GM23338 (cell line): ENCODE results near the gene AP2M1. TPM values are rescaled to one million over a fixed set of nuclear protein-coding genes. Genes with fewer than 3 reads are reported as not detected.

Experiments
- ATAC-seq: fragments of 200-7000 bp; cut with Tn5 transposase; 3 replicates; pipeline ENCODE4 v1.9.1; 2020
- DNase-seq: peaks from one replicate; pipeline ENCODE4 v3.0.0-alpha.2; 2015; ENCODE audit warnings: low spot score
- H2AFZ ChIP-seq: fragments of 200-600 bp; sonication (generic); 2 replicates; pipeline ENCODE4 v1.8.0; 2016; ENCODE audit warnings: antibody characterized with exemption, mild to moderate bottlenecking, moderate library complexity
- H3F3A ChIP-seq: fragments of 200-600 bp; sonication (generic); replicated peaks from 2 replicates; pipeline ENCODE4 v1.8.0; 2017; ENCODE audit warnings: antibody characterized with exemption, mixed run types, low read depth
- H3K27ac ChIP-seq: fragments of 200-600 bp; sonication (generic); 2 replicates; pipeline ENCODE4 v1.6.1; 2016; ENCODE audit warnings: low read depth
- H3K27me3 ChIP-seq: fragments of 200-600 bp; sonication (generic); 2 replicates; pipeline ENCODE4 v1.8.0; 2016; ENCODE audit warnings: mild to moderate bottlenecking, mixed run types, moderate library complexity; ENCODE audit not compliant: insufficient read depth
- H3K36me3 ChIP-seq: fragments of 200-600 bp; sonication (generic); 2 replicates; pipeline ENCODE4 v1.8.0; 2016; ENCODE audit warnings: mild to moderate bottlenecking; ENCODE audit not compliant: insufficient read depth
- H3K4me1 ChIP-seq: fragments of 200-600 bp; sonication (generic); 2 replicates; pipeline ENCODE4 v1.8.0; 2016; ENCODE audit warnings: mild to moderate bottlenecking, moderate library complexity; ENCODE audit not compliant: insufficient read depth
- H3K4me2 ChIP-seq: fragments of 200-600 bp; sonication (generic); 2 replicates; pipeline ENCODE4 v1.7.1; 2017; ENCODE audit warnings: mixed run types
- H3K4me3 ChIP-seq: fragments of 200-600 bp; sonication (generic); 2 replicates; pipeline ENCODE4 v1.6.1; 2016; ENCODE audit warnings: mixed run types
- H3K79me2 ChIP-seq: fragments of 200-600 bp; sonication (generic); replicated peaks from 2 replicates; pipeline ENCODE4 v1.8.0; 2017; ENCODE audit warnings: mild to moderate bottlenecking; ENCODE audit not compliant: insufficient read depth
- H3K9me2 ChIP-seq: fragments of 200-600 bp; sonication (generic); 2 replicates; pipeline ENCODE4 v1.8.0; 2017; ENCODE audit not compliant: insufficient read depth
- H4K20me1 ChIP-seq: fragments of 200-600 bp; sonication (generic); replicated peaks from 2 replicates; pipeline ENCODE4 v1.8.0; 2017; ENCODE audit warnings: mild to moderate bottlenecking; ENCODE audit not compliant: insufficient read depth
- H3K27ac Mint-ChIP-seq: 2 replicates; pipeline ENCODE4 v1.8.0; 2020; ENCODE audit warnings: inconsistent platforms, mild to moderate bottlenecking, moderate library complexity, mixed read lengths
- H3K27me3 Mint-ChIP-seq: 3 replicates; pipeline ENCODE4 v1.8.0; 2022; ENCODE audit warnings: low read depth, mild to moderate bottlenecking, moderate library complexity, mixed read lengths, inconsistent platforms; ENCODE audit not compliant: insufficient read depth, poor library complexity
- H3K36me3 Mint-ChIP-seq: 3 replicates; pipeline ENCODE4 v1.8.0; 2021; ENCODE audit warnings: low read depth, mild to moderate bottlenecking, inconsistent platforms, moderate library complexity, mixed read lengths
- H3K4me1 Mint-ChIP-seq: 3 replicates; pipeline ENCODE4 v1.8.0; 2020; ENCODE audit warnings: mild to moderate bottlenecking, inconsistent platforms, mixed read lengths
- H3K4me3 Mint-ChIP-seq: 3 replicates; pipeline ENCODE4 v1.8.0; 2021; ENCODE audit warnings: moderate library complexity, mild to moderate bottlenecking, inconsistent platforms, mixed read lengths
- H3K9me3 Mint-ChIP-seq: 3 replicates; pipeline ENCODE4 v1.8.0; 2020; ENCODE audit warnings: moderate library complexity, mild to moderate bottlenecking, inconsistent platforms, mixed read lengths
- CREB1 ChIP-seq: fragments of 250-450 bp; sonication (Bioruptor Pico); IDR thresholded peaks from 2 replicates; pipeline ENCODE4 v1.5.0; 2020; ENCODE audit warnings: low read depth, mild to moderate bottlenecking, moderate library complexity
- EZH2 ChIP-seq: fragments of 200-600 bp; sonication (generic); IDR thresholded peaks from one replicate; pipeline ENCODE4 v1.8.0; 2017; ENCODE audit warnings: antibody characterized with exemption, mild to moderate bottlenecking, low read depth; ENCODE audit not compliant: unreplicated experiment
- EZH2phosphoT487 ChIP-seq: fragments of 200-600 bp; sonication (generic); IDR thresholded peaks from one replicate; pipeline ENCODE4 v1.8.1; 2018; ENCODE audit warnings: antibody characterized with exemption; ENCODE audit not compliant: unreplicated experiment
- JUNB ChIP-seq: IDR thresholded peaks from one replicate; pipeline ENCODE4 v1.6.1; 2016; ENCODE audit warnings: antibody characterized with exemption; ENCODE audit not compliant: unreplicated experiment
- NANOG ChIP-seq: IDR thresholded peaks from 2 replicates; pipeline ENCODE4 v1.6.1; 2016; ENCODE audit warnings: antibody characterized with exemption, borderline replicate concordance
- POLR2AphosphoS5 ChIP-seq: IDR thresholded peaks from 2 replicates; pipeline ENCODE4 v1.6.1; 2016; ENCODE audit warnings: antibody characterized with exemption, low read depth
- STAT1 ChIP-seq: IDR thresholded peaks from one replicate; pipeline ENCODE4 v1.6.1; 2016; ENCODE audit warnings: antibody characterized with exemption; ENCODE audit not compliant: unreplicated experiment
- ZNF114 ChIP-seq: fragments of 250-450 bp; sonication (Bioruptor Pico); IDR thresholded peaks from 2 replicates; pipeline ENCODE4 v1.5.0; 2020; ENCODE audit warnings: mild to moderate bottlenecking, moderate library complexity
- ZNF331 ChIP-seq: fragments of 250-450 bp; sonication (Bioruptor Pico); IDR thresholded peaks from 2 replicates; pipeline ENCODE4 v1.5.0; 2020; ENCODE audit warnings: low read depth, mild to moderate bottlenecking, moderate library complexity
- polyA plus RNA-seq: library from polyadenylated mRNA; unstranded; fragments of >200 nt; fragmentation: Nextera tagmentation; extraction: Ambion mirVana; gene quantifications from 2 replicates; pipeline ENCODE4 v1.2.1, GENCODE V29; 2016
- total RNA-seq: library from RNA; depleted of rRNA; stranded (reverse); fragments of >200 nt; shearing (Covaris generic); gene quantifications from 2 replicates; pipeline ENCODE4 v1.2.3, GENCODE V29; 2014
- TF ChIP-seq, protein P1 (sequence below): IDR thresholded peaks from 2 replicates; pipeline ENCODE4 v1.6.1; 2016; ENCODE audit warnings: antibody characterized with exemption
- TF ChIP-seq, protein P2 (sequence below): IDR thresholded peaks from one replicate; pipeline ENCODE4 v1.6.1; 2018; ENCODE audit warnings: antibody characterized with exemption; ENCODE audit not compliant: unreplicated experiment
- TF ChIP-seq, protein P3 (sequence below), 2 experiments: fragments of 200-600 bp in 1 of 2; sonication (generic) in 1 of 2; conservative IDR thresholded peaks; 2 replicates each; pipeline versions ENCODE4 v1.5.1 to v1.6.1; 2016 to 2017; ENCODE audit warnings: antibody characterized with exemption in 2 of 2, low read depth in 2 of 2, mild to moderate bottlenecking in 2 of 2, moderate library complexity in 1 of 2

Gene AP2M1
- total and polyA plus RNA-seq, 2 experiments from 2014 or later: 215 to 305 TPM

- TF ChIP-seq JUNB (no peak), STAT1 (no peak), ZNF331 (CRISPR knock-in tag) (no peak)
- TF ChIP-seq, protein P1, sequence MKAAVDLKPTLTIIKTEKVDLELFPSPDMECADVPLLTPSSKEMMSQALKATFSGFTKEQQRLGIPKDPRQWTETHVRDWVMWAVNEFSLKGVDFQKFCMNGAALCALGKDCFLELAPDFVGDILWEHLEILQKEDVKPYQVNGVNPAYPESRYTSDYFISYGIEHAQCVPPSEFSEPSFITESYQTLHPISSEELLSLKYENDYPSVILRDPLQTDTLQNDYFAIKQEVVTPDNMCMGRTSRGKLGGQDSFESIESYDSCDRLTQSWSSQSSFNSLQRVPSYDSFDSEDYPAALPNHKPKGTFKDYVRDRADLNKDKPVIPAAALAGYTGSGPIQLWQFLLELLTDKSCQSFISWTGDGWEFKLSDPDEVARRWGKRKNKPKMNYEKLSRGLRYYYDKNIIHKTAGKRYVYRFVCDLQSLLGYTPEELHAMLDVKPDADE: no peak
These were observed 6.1 kb upstream of the AP2M1 start (continued) for GRCh38 chr3:184168363-184169120.

DNA sequence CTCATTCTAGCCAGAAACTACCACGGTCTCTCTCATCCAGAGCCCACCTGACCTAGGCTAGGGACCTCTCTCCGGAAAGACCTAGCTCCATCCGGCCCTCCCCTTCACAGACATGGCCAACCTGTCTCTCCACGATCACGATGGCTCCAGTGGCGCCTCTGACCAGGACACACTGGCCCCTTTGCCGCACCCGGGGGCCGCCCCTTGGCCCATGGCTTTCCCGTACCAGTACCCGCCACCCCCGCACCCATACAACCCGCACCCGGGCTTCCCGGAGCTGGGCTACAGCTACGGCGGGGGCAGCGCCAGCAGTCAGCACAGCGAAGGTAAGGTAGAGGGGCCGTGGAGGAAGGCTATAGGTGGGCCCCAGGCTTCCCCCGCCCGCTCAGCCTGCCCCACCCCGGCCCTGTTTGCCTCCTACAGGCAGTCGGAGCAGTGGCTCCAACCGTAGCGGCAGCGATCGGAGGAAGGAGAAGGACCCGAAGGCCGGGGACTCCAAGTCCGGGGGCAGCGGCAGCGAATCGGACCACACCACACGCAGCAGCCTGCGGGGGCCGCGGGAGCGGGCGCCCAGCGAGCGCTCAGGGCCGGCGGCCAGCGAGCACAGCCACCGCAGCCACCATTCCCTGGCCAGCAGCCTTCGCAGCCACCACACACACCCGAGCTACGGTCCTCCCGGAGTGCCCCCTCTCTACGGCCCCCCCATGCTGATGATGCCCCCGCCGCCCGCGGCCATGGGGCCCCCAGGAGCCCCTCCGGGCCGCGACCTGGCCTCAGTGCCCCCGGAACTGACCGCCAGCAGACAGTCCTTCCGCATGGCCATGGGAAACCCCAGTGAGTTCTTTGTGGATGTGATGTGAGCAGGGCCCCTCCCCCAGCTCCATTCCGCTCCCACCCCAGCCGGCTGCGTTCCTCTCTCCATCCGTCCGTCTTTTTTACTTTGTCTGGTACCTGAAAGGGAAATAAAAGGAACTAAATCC, 4.5 kb upstream of the AP2M1 start:
- Histone ChIP-seq H3K4me3 (no peak overlapping the region), H3K4me1 (no peaks in the 10 kb centered on the region), H3F3A (no peaks in the 10 kb centered on the region), H3K36me3 (0 out of 2 replicates have a peak, but pooled peaks cover 5% of the 10 kb centered on the region), H3K27me3 (no peaks in the 10 kb centered on the region), H4K20me1 (peaks cover 7% of the 10 kb centered on the region), H2AFZ (no peak overlapping the region), H3K4me2 (no peak overlapping the region), H3K9me2 (no peaks in the 10 kb centered on the region), H3K79me2 (peaks cover 3% of the 10 kb centered on the region), H3K27ac (no peak overlapping the region)
- Mint-ChIP-seq H3K27me3 (peaks cover 8% of the 10 kb centered on the region), H3K36me3 (peaks cover 49% of the 10 kb centered on the region), H3K4me3 (no peak overlapping the region), H3K9me3 (no peaks in the 10 kb centered on the region), H3K27ac (no peak overlapping the region; the same call in 1 of the 2 replicates), H3K4me1 (peaks cover 13% of the 10 kb centered on the region; the same call in 2 of the 3 replicates)
- no peak for TF ChIP-seq STAT1
- TF ChIP-seq CREB1 (CRISPR knock-in tag): no peak
- TF ChIP-seq JUNB: no peak
- peak; percentile 36 for DNase-seq
- ATAC-seq: no peak

DNA sequence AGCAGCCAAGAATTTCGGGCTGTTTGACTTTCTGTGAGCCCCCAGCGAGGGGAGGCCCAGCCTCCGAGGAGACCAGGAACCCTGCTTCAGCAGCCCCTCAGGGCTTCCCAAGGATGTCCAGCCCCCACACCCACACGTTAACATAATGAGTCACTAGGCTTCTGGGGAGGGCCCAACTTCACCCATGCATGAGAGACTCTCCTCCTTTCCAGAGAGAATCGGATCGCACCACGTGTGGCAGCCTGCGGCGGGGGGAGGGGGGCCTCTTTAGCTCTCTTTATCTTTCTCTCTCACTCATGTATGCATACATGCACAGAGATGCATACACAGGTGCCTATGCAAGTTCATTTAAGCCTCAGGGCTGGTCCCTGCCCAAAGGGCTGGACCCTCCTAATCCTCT, 3.1 kb upstream of the AP2M1 start:
- peaks cover 21% of the 10 kb centered on the region for H3K4me1 Mint-ChIP-seq
- Histone ChIP-seq H3K79me2 (peaks cover 14% of the 10 kb centered on the region), H3K4me1 (peaks cover 8% of the 10 kb centered on the region), H3K36me3 (no peaks in the 10 kb centered on the region), H4K20me1 (0 out of 2 replicates have a peak, but pooled peaks cover 4% of the 10 kb centered on the region), H3K9me2 (no peaks in the 10 kb centered on the region), H3K27me3 (no peaks in the 10 kb centered on the region), H3K4me3 (no peak overlapping the region), H3K27ac (no peak overlapping the region), H3K4me2 (no peak overlapping the region), H3F3A (0 out of 2 replicates have a peak, but pooled peaks cover 4% of the 10 kb centered on the region), H2AFZ (no peak overlapping the region)
- ATAC-seq: no peak
- no peaks in the 10 kb centered on the region for H3K9me3 Mint-ChIP-seq
- H3K27ac Mint-ChIP-seq: no peak overlapping the region; the same call in 1 of the 2 replicates
- DNase-seq: no peak
- no peak overlapping the region for H3K4me3 Mint-ChIP-seq
- peaks cover 35% of the 10 kb centered on the region for H3K36me3 Mint-ChIP-seq
- H3K27me3 Mint-ChIP-seq: peaks cover 5% of the 10 kb centered on the region
- no peak for TF ChIP-seq EZH2phosphoT487
- no peak for TF ChIP-seq EZH2
- TF ChIP-seq, protein P2, sequence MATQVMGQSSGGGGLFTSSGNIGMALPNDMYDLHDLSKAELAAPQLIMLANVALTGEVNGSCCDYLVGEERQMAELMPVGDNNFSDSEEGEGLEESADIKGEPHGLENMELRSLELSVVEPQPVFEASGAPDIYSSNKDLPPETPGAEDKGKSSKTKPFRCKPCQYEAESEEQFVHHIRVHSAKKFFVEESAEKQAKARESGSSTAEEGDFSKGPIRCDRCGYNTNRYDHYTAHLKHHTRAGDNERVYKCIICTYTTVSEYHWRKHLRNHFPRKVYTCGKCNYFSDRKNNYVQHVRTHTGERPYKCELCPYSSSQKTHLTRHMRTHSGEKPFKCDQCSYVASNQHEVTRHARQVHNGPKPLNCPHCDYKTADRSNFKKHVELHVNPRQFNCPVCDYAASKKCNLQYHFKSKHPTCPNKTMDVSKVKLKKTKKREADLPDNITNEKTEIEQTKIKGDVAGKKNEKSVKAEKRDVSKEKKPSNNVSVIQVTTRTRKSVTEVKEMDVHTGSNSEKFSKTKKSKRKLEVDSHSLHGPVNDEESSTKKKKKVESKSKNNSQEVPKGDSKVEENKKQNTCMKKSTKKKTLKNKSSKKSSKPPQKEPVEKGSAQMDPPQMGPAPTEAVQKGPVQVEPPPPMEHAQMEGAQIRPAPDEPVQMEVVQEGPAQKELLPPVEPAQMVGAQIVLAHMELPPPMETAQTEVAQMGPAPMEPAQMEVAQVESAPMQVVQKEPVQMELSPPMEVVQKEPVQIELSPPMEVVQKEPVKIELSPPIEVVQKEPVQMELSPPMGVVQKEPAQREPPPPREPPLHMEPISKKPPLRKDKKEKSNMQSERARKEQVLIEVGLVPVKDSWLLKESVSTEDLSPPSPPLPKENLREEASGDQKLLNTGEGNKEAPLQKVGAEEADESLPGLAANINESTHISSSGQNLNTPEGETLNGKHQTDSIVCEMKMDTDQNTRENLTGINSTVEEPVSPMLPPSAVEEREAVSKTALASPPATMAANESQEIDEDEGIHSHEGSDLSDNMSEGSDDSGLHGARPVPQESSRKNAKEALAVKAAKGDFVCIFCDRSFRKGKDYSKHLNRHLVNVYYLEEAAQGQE: no peak
- TF ChIP-seq ZNF114 (CRISPR knock-in tag): no peak
- TF ChIP-seq ZNF331 (CRISPR knock-in tag): no peak
- TF ChIP-seq NANOG: no peak
- TF ChIP-seq, protein P3, sequence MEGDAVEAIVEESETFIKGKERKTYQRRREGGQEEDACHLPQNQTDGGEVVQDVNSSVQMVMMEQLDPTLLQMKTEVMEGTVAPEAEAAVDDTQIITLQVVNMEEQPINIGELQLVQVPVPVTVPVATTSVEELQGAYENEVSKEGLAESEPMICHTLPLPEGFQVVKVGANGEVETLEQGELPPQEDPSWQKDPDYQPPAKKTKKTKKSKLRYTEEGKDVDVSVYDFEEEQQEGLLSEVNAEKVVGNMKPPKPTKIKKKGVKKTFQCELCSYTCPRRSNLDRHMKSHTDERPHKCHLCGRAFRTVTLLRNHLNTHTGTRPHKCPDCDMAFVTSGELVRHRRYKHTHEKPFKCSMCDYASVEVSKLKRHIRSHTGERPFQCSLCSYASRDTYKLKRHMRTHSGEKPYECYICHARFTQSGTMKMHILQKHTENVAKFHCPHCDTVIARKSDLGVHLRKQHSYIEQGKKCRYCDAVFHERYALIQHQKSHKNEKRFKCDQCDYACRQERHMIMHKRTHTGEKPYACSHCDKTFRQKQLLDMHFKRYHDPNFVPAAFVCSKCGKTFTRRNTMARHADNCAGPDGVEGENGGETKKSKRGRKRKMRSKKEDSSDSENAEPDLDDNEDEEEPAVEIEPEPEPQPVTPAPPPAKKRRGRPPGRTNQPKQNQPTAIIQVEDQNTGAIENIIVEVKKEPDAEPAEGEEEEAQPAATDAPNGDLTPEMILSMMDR (conservative IDR thresholded peaks at IDR 0.05; ENCODE audit: low read depth in 2 of 2): no peak
- TF ChIP-seq POLR2AphosphoS5: no peak
- TF ChIP-seq STAT1: no peak
- TF ChIP-seq, protein P1: no peak
